PFSK-1 (cell line): ENCODE measurements around the gene KIF20A.

Experiments
- FOXP2 ChIP-seq: optimal IDR thresholded peaks from 2 replicates; pipeline ENCODE3; 2011; ENCODE audit warnings: borderline replicate concordance, control low read depth, inconsistent platforms; ENCODE audit not compliant: insufficient read depth; ENCODE audit errors: extremely low read length, extremely low read depth
- POLR2AphosphoS5 ChIP-seq: IDR thresholded peaks from 2 replicates; pipeline ENCODE4 v1.6.1; 2012; ENCODE audit warnings: low read depth, mild to moderate bottlenecking, control low read depth, low read length, moderate library complexity
- SIN3A ChIP-seq: IDR thresholded peaks from 2 replicates; pipeline ENCODE4 v1.6.1; 2012; ENCODE audit warnings: mild to moderate bottlenecking, low read length, moderate library complexity, borderline replicate concordance; ENCODE audit not compliant: insufficient read depth
- TAF1 ChIP-seq: IDR thresholded peaks from 2 replicates; pipeline ENCODE4 v1.6.1; 2012; ENCODE audit warnings: low read length, control low read depth, borderline replicate concordance; ENCODE audit not compliant: insufficient read depth
- TF ChIP-seq, protein P1 (sequence below), 2 experiments: IDR thresholded peaks; 2 replicates each; pipeline versions ENCODE4 v1.6.1 to v1.8.0; 2011 to 2012; ENCODE audit warnings: low read depth in 2 of 2, low read length in 2 of 2, control low read depth in 1 of 2, inconsistent platforms in 1 of 2, mild to moderate bottlenecking in 1 of 2, moderate library complexity in 1 of 2; ENCODE audit not compliant: insufficient read depth in 1 of 2

The KIF20A gene

DNA sequence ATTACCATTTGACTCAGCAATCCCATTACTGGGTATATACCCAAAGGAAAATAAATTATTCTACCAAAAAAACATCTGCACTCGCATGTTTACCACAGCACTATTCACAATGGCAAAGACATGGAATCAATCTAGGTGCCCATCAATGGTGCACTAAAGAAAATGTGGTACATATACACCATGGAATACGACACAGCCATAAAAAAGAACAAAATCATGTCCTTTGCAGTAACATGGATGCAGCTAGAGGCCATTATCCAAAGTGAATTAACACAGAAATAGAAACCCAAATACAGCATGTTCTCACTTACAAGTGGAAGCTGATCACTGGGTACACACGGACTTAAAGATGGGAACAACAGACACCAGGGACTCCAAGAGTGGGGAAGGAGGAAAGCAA is 32.1 kb downstream of the KIF20A start:
- no peak for TF ChIP-seq SIN3A
- TF ChIP-seq, protein P1, sequence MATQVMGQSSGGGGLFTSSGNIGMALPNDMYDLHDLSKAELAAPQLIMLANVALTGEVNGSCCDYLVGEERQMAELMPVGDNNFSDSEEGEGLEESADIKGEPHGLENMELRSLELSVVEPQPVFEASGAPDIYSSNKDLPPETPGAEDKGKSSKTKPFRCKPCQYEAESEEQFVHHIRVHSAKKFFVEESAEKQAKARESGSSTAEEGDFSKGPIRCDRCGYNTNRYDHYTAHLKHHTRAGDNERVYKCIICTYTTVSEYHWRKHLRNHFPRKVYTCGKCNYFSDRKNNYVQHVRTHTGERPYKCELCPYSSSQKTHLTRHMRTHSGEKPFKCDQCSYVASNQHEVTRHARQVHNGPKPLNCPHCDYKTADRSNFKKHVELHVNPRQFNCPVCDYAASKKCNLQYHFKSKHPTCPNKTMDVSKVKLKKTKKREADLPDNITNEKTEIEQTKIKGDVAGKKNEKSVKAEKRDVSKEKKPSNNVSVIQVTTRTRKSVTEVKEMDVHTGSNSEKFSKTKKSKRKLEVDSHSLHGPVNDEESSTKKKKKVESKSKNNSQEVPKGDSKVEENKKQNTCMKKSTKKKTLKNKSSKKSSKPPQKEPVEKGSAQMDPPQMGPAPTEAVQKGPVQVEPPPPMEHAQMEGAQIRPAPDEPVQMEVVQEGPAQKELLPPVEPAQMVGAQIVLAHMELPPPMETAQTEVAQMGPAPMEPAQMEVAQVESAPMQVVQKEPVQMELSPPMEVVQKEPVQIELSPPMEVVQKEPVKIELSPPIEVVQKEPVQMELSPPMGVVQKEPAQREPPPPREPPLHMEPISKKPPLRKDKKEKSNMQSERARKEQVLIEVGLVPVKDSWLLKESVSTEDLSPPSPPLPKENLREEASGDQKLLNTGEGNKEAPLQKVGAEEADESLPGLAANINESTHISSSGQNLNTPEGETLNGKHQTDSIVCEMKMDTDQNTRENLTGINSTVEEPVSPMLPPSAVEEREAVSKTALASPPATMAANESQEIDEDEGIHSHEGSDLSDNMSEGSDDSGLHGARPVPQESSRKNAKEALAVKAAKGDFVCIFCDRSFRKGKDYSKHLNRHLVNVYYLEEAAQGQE (IDR thresholded peaks at IDR 0.05; ENCODE audit: insufficient read depth in 1 of 2, low read depth in 2 of 2, low read length in 2 of 2), result no peak
- no peak for TF ChIP-seq POLR2AphosphoS5
- TF ChIP-seq FOXP2, result no peak
- no peak for TF ChIP-seq TAF1

DNA sequence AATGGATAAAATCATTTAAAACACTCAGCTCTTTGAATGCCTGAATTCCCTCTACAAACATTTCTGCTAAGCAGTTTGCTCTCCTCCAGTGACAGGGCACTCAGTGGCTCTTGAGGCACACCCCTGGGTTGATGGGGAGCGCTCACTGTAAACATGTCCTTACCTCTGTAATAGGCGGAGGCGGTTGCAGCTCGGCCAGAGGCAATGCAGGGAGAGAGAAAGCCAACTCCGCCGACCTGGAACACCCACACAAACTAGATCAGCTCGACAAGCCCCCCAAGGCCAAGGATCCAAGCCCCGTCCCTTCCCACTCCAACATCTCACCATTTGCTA is 33.9 kb downstream of the KIF20A start:
- TF ChIP-seq, protein P1 (IDR thresholded peaks at IDR 0.05; ENCODE audit: insufficient read depth in 1 of 2, low read depth in 2 of 2, low read length in 2 of 2), result no peak
- TF ChIP-seq FOXP2 (no peak), SIN3A (no peak), TAF1 (no peak), POLR2AphosphoS5 (no peak)

DNA sequence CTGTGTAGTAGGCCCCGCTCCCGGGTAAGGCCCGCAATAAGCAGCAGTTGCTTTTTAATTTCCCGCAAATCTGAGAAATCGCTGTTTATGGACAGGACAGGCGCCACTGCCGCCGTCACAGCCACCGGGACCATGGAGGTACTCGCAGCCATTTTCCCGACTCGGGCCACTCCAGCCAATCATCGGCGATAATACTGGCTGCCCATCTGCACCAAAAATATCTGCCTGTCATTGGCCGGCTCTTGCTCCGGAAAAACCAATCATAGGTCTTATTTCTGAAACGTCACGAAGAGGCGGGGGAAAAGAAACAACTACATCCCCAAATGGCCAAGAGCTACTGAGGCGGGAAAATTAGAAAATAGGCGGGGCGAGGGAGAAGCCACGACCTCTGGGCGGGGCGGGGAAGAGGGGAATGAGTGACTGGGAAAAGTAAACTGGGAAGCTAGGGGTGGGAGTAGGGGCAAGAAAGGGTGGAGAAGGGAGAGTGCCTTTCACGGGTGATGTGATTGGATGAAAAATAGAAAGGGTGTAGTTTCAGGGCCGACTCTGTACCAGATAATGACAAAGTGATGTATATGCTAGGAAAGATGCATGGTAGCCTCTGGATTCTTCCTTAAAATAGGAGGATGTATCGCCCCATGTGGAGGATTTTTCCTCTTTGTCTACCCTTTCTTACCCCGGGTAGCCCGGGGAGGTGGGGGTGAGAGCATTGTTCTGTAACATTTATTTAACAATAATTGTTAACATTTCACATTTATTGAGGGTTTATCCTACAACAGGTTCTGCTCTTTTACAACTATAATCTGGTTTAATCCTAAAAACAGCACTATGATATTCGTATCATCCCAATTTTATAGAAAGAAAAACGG is 34.5 kb downstream of the KIF20A start, which contains the start of gene CDC23:
CDC23 (minus strand) TSS at position 163 of the 869 bp plus-strand sequence; CDS start at position 152, 11 bp downstream.
- TF ChIP-seq FOXP2 (no peak), SIN3A (no peak), TAF1 (peak; percentile 75), POLR2AphosphoS5 (peak; percentile 88)
- TF ChIP-seq, protein P1 (IDR thresholded peaks at IDR 0.05; ENCODE audit: insufficient read depth in 1 of 2, low read depth in 2 of 2, low read length in 2 of 2), result no peak

DNA sequence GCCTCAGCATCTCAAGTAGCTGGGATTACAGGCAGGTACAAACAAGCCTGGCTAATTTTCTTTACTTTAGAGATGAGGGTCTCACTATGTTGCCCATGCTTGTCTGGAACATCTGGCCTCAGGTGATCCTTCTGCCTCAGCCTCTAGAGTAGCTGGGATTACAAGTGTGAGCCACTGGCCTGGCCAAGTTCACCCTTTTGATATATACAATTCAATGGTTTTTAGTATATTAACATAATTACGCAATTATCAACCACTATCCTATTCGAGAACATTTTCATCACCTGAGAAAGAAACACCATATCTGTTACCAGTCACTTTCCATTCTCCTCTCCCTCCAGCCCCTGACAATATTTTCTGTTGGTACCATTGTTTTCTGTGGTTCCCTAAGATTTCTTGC is 37.9 kb downstream of the KIF20A start:
- TF ChIP-seq SIN3A (no peak), FOXP2 (no peak), TAF1 (no peak), POLR2AphosphoS5 (no peak)
- TF ChIP-seq, protein P1 (IDR thresholded peaks at IDR 0.05; ENCODE audit: insufficient read depth in 1 of 2, low read depth in 2 of 2, low read length in 2 of 2), result no peak
